PC-3 (cell line): ENCODE measurements around the gene CASKIN2. TPM values are rescaled to one million over a fixed set of nuclear protein-coding genes. Genes with fewer than 3 reads are reported as not detected.

Experiments used
- ATAC-seq: fragments of 200-7000 bp; cut with Tn5 transposase; 2 replicates; pipeline ENCODE4 v1.9.1; 2020; ENCODE audit warnings: mild to moderate bottlenecking, moderate library complexity
- BruUV-seq: library from RNA; stranded (reverse); fragments of 400-500 nt; replicated peaks from 2 replicates; lab custom pipeline; 2021; lab: Mats Ljungman, UMichigan
- CTCF ChIA-PET: fragments of 300-600 bp; sonication (Branson Sonifier 250); formaldehyde crosslinking; loops from one replicate; lab custom pipeline; 2022; ENCODE audit warnings: antibody characterized with exemption; lab: Charles Lee
- POLR2A ChIA-PET: fragments of 300-600 bp; sonication (Branson Sonifier 250); formaldehyde crosslinking; loops from one replicate; lab custom pipeline; 2022; ENCODE audit warnings: antibody characterized with exemption; ENCODE audit not compliant: unreplicated experiment; lab: Charles Lee
- DNase-seq: peaks from one replicate; pipeline ENCODE4 v3.0.0-alpha.2; 2015
- H2AFZ ChIP-seq: fragments of 300-600 bp; sonication (generic); 2 replicates; pipeline ENCODE4 v1.6.0; 2016; ENCODE audit warnings: antibody characterized with exemption, low read length
- H3F3A ChIP-seq: fragments of 300-600 bp; sonication (generic); one replicate; pipeline ENCODE4 v1.6.0; 2017; ENCODE audit warnings: antibody characterized with exemption, low read length, control low read depth, mild to moderate bottlenecking; ENCODE audit not compliant: unreplicated experiment
- H3K27ac ChIP-seq: fragments of 300-600 bp; sonication (generic); 2 replicates; pipeline ENCODE4 v1.5.1; 2016; ENCODE audit warnings: mild to moderate bottlenecking, low read length
- H3K27me3 ChIP-seq: fragments of 300-600 bp; sonication (generic); 2 replicates; pipeline ENCODE4 v1.6.1; 2016; ENCODE audit warnings: low read length, mixed read lengths
- H3K36me3 ChIP-seq: fragments of 300-600 bp; sonication (generic); 2 replicates; pipeline ENCODE4 v1.6.1; 2016; ENCODE audit warnings: low read depth, mixed run types, low read length, mixed read lengths
- H3K4me1 ChIP-seq: fragments of 300-600 bp; sonication (generic); 2 replicates; pipeline ENCODE4 v1.5.1; 2016; ENCODE audit warnings: low read length; ENCODE audit not compliant: insufficient read depth
- H3K4me2 ChIP-seq: fragments of 300-600 bp; sonication (generic); 2 replicates; pipeline ENCODE4 v1.6.0; 2016; ENCODE audit warnings: low read length
- H3K4me3 ChIP-seq: fragments of 300-600 bp; sonication (generic); 2 replicates; pipeline ENCODE4 v1.5.1; 2016; ENCODE audit warnings: mild to moderate bottlenecking, low read length, mixed read lengths
- H3K79me2 ChIP-seq: fragments of 300-600 bp; sonication (generic); 2 replicates; pipeline ENCODE4 v1.6.1; 2017; ENCODE audit warnings: low read length, mixed read lengths
- H3K9ac ChIP-seq: fragments of 300-600 bp; sonication (generic); 2 replicates; pipeline ENCODE4 v1.6.0; 2016; ENCODE audit warnings: mild to moderate bottlenecking, low read length
- H3K9me2 ChIP-seq: fragments of 300-600 bp; sonication (generic); replicated peaks from 2 replicates; pipeline ENCODE4 v1.6.1; 2016; ENCODE audit warnings: mixed run types, low read length, mixed read lengths
- H3K9me3 ChIP-seq: fragments of 300-600 bp; sonication (generic); 2 replicates; pipeline ENCODE4 v1.6.1; 2016; ENCODE audit warnings: low read length, mixed read lengths
- H4K20me1 ChIP-seq: fragments of 300-600 bp; sonication (generic); 2 replicates; pipeline ENCODE4 v1.6.1; 2016; ENCODE audit warnings: low read length, mixed read lengths
- CTCF ChIP-seq: fragments of 300-600 bp; sonication (generic); conservative IDR thresholded peaks from 2 replicates; pipeline ENCODE4 v1.5.1; 2017; ENCODE audit warnings: antibody characterized with exemption, low read depth, mild to moderate bottlenecking, low read length
- EZH2 ChIP-seq: fragments of 300-600 bp; sonication (generic); IDR thresholded peaks from one replicate; pipeline ENCODE4 v1.6.1; 2017; ENCODE audit warnings: antibody characterized with exemption, mild to moderate bottlenecking, low read length; ENCODE audit not compliant: unreplicated experiment
- EZH2phosphoT487 ChIP-seq: fragments of 300-600 bp; sonication (generic); IDR thresholded peaks from 2 replicates; pipeline ENCODE4 v1.6.1; 2018; ENCODE audit warnings: mild to moderate bottlenecking, antibody characterized with exemption, low read length, borderline replicate concordance
- intact Hi-C: fragments of 100-400 bp; cut with micrococcal nuclease; formaldehyde crosslinking; loops from 2 replicates; pipeline ENCODE4 v1.9.0; 2023
- total RNA-seq: library from RNA; depleted of rRNA; stranded (reverse); fragments of >200 nt; gene quantifications from 2 replicates; pipeline ENCODE4 v1.2.3, GENCODE V29; 2014

The CASKIN2 gene
- total RNA-seq, 1 experiment from 2014 or later = 22.0 TPM

- Histone ChIP-seq H3K9me2 (no peaks in the 10 kb centered on the region), H2AFZ (no peak overlapping the region), H3F3A (no peaks in the 10 kb centered on the region), H3K27ac (no peak overlapping the region), H3K27me3 (no peaks in the 10 kb centered on the region), H3K36me3 (peaks cover under 1% of the 10 kb centered on the region; the same call in 1 of the 2 replicates), H3K4me3 (no peak overlapping the region), H3K9ac (no peak overlapping the region), H3K4me2 (no peak overlapping the region), H4K20me1 (no peaks in the 10 kb centered on the region), H3K9me3 (no peaks in the 10 kb centered on the region), H3K79me2 (no peaks in the 10 kb centered on the region), H3K4me1 (no peaks in the 10 kb centered on the region)
- DNase-seq (no peak), ATAC-seq (no peak)
- POLR2A ChIA-PET = interaction anchor here (0.7 kb wide), 1 partner anchor 142 kb away, joined by 4 read pairs; no protein-coding TSS in a partner anchor
- no TSS peak for BruUV-seq
- intact Hi-C loops = loop anchor here (1.0 kb wide), 1 partner anchor 61 kb away; no protein-coding TSS in a partner anchor
- TF ChIP-seq EZH2 = no peak
- TF ChIP-seq EZH2phosphoT487 = no peak
- no peak; the same call in 1 of the 2 replicates for TF ChIP-seq CTCF
- CTCF ChIA-PET = no interaction called here
Measured at GRCh38 chr17:75487351-75488070, 27.8 kb downstream of the CASKIN2 start.

DNA sequence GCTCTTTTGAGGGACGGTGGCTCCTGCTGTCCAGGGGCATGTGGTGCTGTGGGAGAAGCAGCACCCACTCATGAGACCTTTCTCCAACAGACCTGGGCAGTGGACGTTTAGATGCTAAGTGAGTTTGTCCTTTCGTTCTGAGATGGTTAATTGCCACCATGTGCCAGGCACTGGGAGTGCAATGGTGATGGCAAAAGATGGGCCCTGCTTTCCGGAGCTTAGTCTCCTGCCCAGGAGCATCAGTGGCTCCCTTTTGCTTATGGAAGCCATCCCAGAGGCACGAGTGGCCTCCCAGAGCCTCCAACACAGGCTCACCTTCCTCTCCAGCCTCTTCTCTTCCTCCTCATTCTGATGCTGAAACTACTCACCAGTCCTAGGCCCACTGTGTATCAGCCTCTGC, 28.4 kb downstream of the CASKIN2 start:
- no peaks in the 10 kb centered on the region for H3K4me1 ChIP-seq
- no peak overlapping the region for H3K9ac ChIP-seq
- CTCF ChIA-PET = no interaction called here
- H3K9me2 ChIP-seq = no peaks in the 10 kb centered on the region
- intact Hi-C loops = loop anchor here (1.0 kb wide), 1 partner anchor 61 kb away; no protein-coding TSS in a partner anchor
- no peak overlapping the region for H2AFZ ChIP-seq
- no peak overlapping the region for H3K27ac ChIP-seq
- ATAC-seq (no peak), DNase-seq (no peak)
- H3F3A ChIP-seq = no peaks in the 10 kb centered on the region
- TF ChIP-seq EZH2 (no peak), EZH2phosphoT487 (no peak), CTCF (no peak; the same call in 1 of the 2 replicates)
- H3K4me2 ChIP-seq = no peak overlapping the region
- POLR2A ChIA-PET = interaction anchor here (0.7 kb wide), 1 partner anchor 141 kb away, joined by 4 read pairs; no protein-coding TSS in a partner anchor
- H3K79me2 ChIP-seq = no peaks in the 10 kb centered on the region
- H4K20me1 ChIP-seq = no peaks in the 10 kb centered on the region
- BruUV-seq = no TSS peak
- H3K36me3 ChIP-seq = no peaks in the 10 kb centered on the region; the same call in 1 of the 2 replicates
- no peaks in the 10 kb centered on the region for H3K27me3 ChIP-seq
- H3K9me3 ChIP-seq = no peaks in the 10 kb centered on the region
- no peak overlapping the region for H3K4me3 ChIP-seq

GRCh38 chr17:75486151-75486550, 29.2 kb downstream of the CASKIN2 start:
- H4K20me1 ChIP-seq = no peaks in the 10 kb centered on the region
- H3K27me3 ChIP-seq = no peaks in the 10 kb centered on the region
- H2AFZ ChIP-seq = no peak overlapping the region
- H3K27ac ChIP-seq = no peak overlapping the region
- H3K9me3 ChIP-seq = no peaks in the 10 kb centered on the region
- no peaks in the 10 kb centered on the region for H3K79me2 ChIP-seq
- H3K4me2 ChIP-seq = no peak overlapping the region
- H3K9me2 ChIP-seq = no peaks in the 10 kb centered on the region
- no peaks in the 10 kb centered on the region for H3K4me1 ChIP-seq
- POLR2A ChIA-PET = interaction anchor here (0.6 kb wide), 1 partner anchor 118 kb away, joined by 8 read pairs; no protein-coding TSS in a partner anchor
- no peaks in the 10 kb centered on the region for H3F3A ChIP-seq
- no TSS peak for BruUV-seq
- ATAC-seq (no peak), DNase-seq (no peak)
- TF ChIP-seq EZH2 (no peak), CTCF (no peak), EZH2phosphoT487 (no peak)
- no peak overlapping the region for H3K9ac ChIP-seq
- H3K4me3 ChIP-seq = no peak overlapping the region
- H3K36me3 ChIP-seq = no peaks in the 10 kb centered on the region
- CTCF ChIA-PET = no interaction called here
- intact Hi-C loops = no loop called here
